Neuronal stem cell (in vitro differentiated cells): Measurements from ENCODE around the gene SPPL3.

Experiments
- DNase-seq: peaks from one replicate; pipeline ENCODE4 v3.0.0-alpha.2; 2013; ENCODE audit warnings: low spot score
- H2AFZ ChIP-seq: one replicate; pipeline ENCODE4 v1.6.1; 2013; ENCODE audit warnings: mild to moderate bottlenecking, low read length, inconsistent platforms
- H2AK5ac ChIP-seq: 2 replicates; pipeline ENCODE4 v1.6.1; 2013; ENCODE audit warnings: low read depth, mild to moderate bottlenecking, inconsistent platforms, low read length, moderate library complexity, mixed read lengths
- H2BK120ac ChIP-seq: 2 replicates; pipeline ENCODE4 v1.6.1; 2013; ENCODE audit warnings: low read depth, mild to moderate bottlenecking, inconsistent platforms, low read length, moderate library complexity, mixed read lengths
- H2BK12ac ChIP-seq: one replicate; pipeline ENCODE4 v1.6.1; 2013; ENCODE audit warnings: low read length, inconsistent platforms
- H2BK15ac ChIP-seq: 2 replicates; pipeline ENCODE4 v1.6.1; 2013; ENCODE audit warnings: mild to moderate bottlenecking, low read length, inconsistent platforms, mixed read lengths
- H2BK5ac ChIP-seq: one replicate; pipeline ENCODE4 v1.6.1; 2013; ENCODE audit warnings: inconsistent platforms, mild to moderate bottlenecking, low read length, moderate library complexity
- H3K14ac ChIP-seq: one replicate; pipeline ENCODE4 v1.6.1; 2013; ENCODE audit warnings: low read length, inconsistent platforms
- H3K18ac ChIP-seq: 2 replicates; pipeline ENCODE4 v1.6.1; 2013; ENCODE audit warnings: low read length, inconsistent platforms
- H3K23ac ChIP-seq: 2 replicates; pipeline ENCODE4 v1.6.1; 2013; ENCODE audit warnings: low read depth, mild to moderate bottlenecking, mixed read lengths, low read length, inconsistent platforms; ENCODE audit not compliant: poor library complexity
- H3K27ac ChIP-seq: replicated peaks from 3 replicates; pipeline ENCODE4 v1.5.1; 2013; ENCODE audit warnings: low read length, inconsistent platforms
- H3K27me3 ChIP-seq, 3 experiments: 2 replicates each; pipeline ENCODE4 v1.6.1; 2013; ENCODE audit warnings: low read length in 3 of 3, mild to moderate bottlenecking in 2 of 3, inconsistent platforms in 1 of 3, low read depth in 1 of 3, mixed read lengths in 1 of 3, moderate library complexity in 1 of 3; ENCODE audit not compliant: control insufficient read depth in 3 of 3, insufficient read depth in 3 of 3
- H3K36me3 ChIP-seq, 2 donors: replicated peaks in 1 of 2; 2 replicates each; pipeline ENCODE4 v1.6.1; 2013; ENCODE audit warnings: low read length in 2 of 2; ENCODE audit not compliant: control insufficient read depth in 2 of 2, insufficient read depth in 2 of 2
- H3K4ac ChIP-seq: 2 replicates; pipeline ENCODE4 v1.6.1; 2013; ENCODE audit warnings: inconsistent platforms, mild to moderate bottlenecking, low read length, moderate library complexity
- H3K4me1 ChIP-seq, 2 donors: 1 replicate in 1 of 2; 2 replicates in 1 of 2; pipeline ENCODE4 v1.6.1; 2013; ENCODE audit warnings: low read length in 2 of 2, low read depth in 1 of 2; ENCODE audit not compliant: control insufficient read depth in 2 of 2, insufficient read depth in 1 of 2
- H3K4me2 ChIP-seq: one replicate; pipeline ENCODE4 v1.6.1; 2013; ENCODE audit warnings: mild to moderate bottlenecking, low read length, inconsistent platforms; ENCODE audit not compliant: insufficient read depth, poor library complexity, severe bottlenecking
- H3K4me3 ChIP-seq, 2 donors: 2 replicates each; pipeline ENCODE4 v1.5.1; 2013; ENCODE audit warnings: low read length in 2 of 2, mild to moderate bottlenecking in 2 of 2, inconsistent platforms in 1 of 2, moderate library complexity in 1 of 2
- H3K79me1 ChIP-seq: one replicate; pipeline ENCODE4 v1.6.1; 2013; ENCODE audit warnings: low read depth, mild to moderate bottlenecking, inconsistent platforms, low read length, moderate library complexity
- H3K9ac ChIP-seq: one replicate; pipeline ENCODE4 v1.6.1; 2013; ENCODE audit warnings: mild to moderate bottlenecking, low read depth, low read length, inconsistent platforms; ENCODE audit not compliant: poor library complexity
- H3K9me3 ChIP-seq, 2 donors: replicated peaks in 1 of 2; 2 replicates each; pipeline versions ENCODE3 to v1.6.1; 2013; ENCODE audit warnings: low read length in 2 of 2, mild to moderate bottlenecking in 2 of 2, inconsistent platforms in 1 of 2, low read depth in 1 of 2, mixed read lengths in 1 of 2, moderate library complexity in 1 of 2; ENCODE audit not compliant: control insufficient read depth in 2 of 2, insufficient read depth in 1 of 2
- H4K8ac ChIP-seq: one replicate; pipeline ENCODE4 v1.6.1; 2013; ENCODE audit warnings: low read depth, mild to moderate bottlenecking, inconsistent platforms, low read length, moderate library complexity
- H4K91ac ChIP-seq: one replicate; pipeline ENCODE4 v1.6.1; 2013; ENCODE audit warnings: low read length, low read depth, mild to moderate bottlenecking, inconsistent platforms; ENCODE audit not compliant: poor library complexity
- WGBS, 2 donors: extraction: QIAGEN DNeasy Blood & Tissue Kit; methylation state at CpG; one replicate each; pipeline ENCODE4 v1.1.7; 2013; ENCODE audit warnings: missing lambda C conversion rate in 2 of 2, mixed read lengths in 1 of 2; ENCODE audit not compliant: insufficient read length in 2 of 2, insufficient replicate concordance in 1 of 2; ENCODE audit errors: extremely low coverage in 2 of 2; 5-methylcytosine and 5-hydroxymethylcytosine counted together

SPPL3 gene

GRCh38 chr12:120767071-120768024 lies 136.8 kb downstream of the SPPL3 start:
- no peak overlapping the region for H3K4ac ChIP-seq
- H3K79me1 ChIP-seq: no peaks in the 10 kb centered on the region
- H3K18ac ChIP-seq: no peak overlapping the region
- H2BK12ac ChIP-seq: no peak overlapping the region
- H3K23ac ChIP-seq: no peak overlapping the region
- no peak overlapping the region for H4K8ac ChIP-seq
- H3K4me2 ChIP-seq: no peak overlapping the region
- H4K91ac ChIP-seq: no peak overlapping the region
- H2AFZ ChIP-seq: no peak overlapping the region
- peaks cover 25 to 69% of the 10 kb centered on the region in 2 donors for H3K36me3 ChIP-seq
- H3K4me3 ChIP-seq: no peak overlapping the region
- H2AK5ac ChIP-seq: no peak overlapping the region
- no CpG with 5 or more reads among the region's 11 CpGs for WGBS, 2 donors
- H2BK120ac ChIP-seq: no peak overlapping the region
- peaks cover 4 to 12% of the 10 kb centered on the region in 2 donors for H3K9me3 ChIP-seq
- no peak overlapping the region for H3K14ac ChIP-seq
- H3K4me1 ChIP-seq: peaks cover 21 to 22% of the 10 kb centered on the region in 2 donors
- H3K27ac ChIP-seq: no peak overlapping the region
- H3K9ac ChIP-seq: no peak overlapping the region
- DNase-seq: no peak
- no peak overlapping the region for H2BK15ac ChIP-seq
- no peak overlapping the region for H2BK5ac ChIP-seq
- H3K27me3 ChIP-seq: no peaks in the 10 kb centered on the region

GRCh38 chr12:120766566-120766965 lies 137.6 kb downstream of the SPPL3 start:
- no peak overlapping the region for H2AK5ac ChIP-seq
- no peak for DNase-seq
- no peak overlapping the region for H3K9ac ChIP-seq
- no peak overlapping the region for H3K4me2 ChIP-seq
- no peak overlapping the region for H2BK120ac ChIP-seq
- no peaks in the 10 kb centered on the region for H3K27me3 ChIP-seq
- H3K18ac ChIP-seq: no peak overlapping the region
- H2AFZ ChIP-seq: no peak overlapping the region
- no peak overlapping the region for H2BK5ac ChIP-seq
- no peak overlapping the region for H4K8ac ChIP-seq
- peaks cover 4 to 12% of the 10 kb centered on the region in 2 donors for H3K9me3 ChIP-seq
- H3K23ac ChIP-seq: no peak overlapping the region
- peaks cover 25 to 76% of the 10 kb centered on the region in 2 donors for H3K36me3 ChIP-seq
- no peak overlapping the region for H3K4ac ChIP-seq
- no peak overlapping the region for H3K27ac ChIP-seq
- no peak overlapping the region for H3K4me3 ChIP-seq
- H2BK12ac ChIP-seq: no peak overlapping the region
- H2BK15ac ChIP-seq: no peak overlapping the region
- H4K91ac ChIP-seq: no peak overlapping the region
- WGBS, 2 donors: no CpG with 5 or more reads among the region's 5 CpGs
- H3K14ac ChIP-seq: no peak overlapping the region
- H3K79me1 ChIP-seq: no peaks in the 10 kb centered on the region
- H3K4me1 ChIP-seq: peaks cover 20 to 22% of the 10 kb centered on the region in 2 donors

- Histone ChIP-seq H2AFZ (no peak overlapping the region), H2BK15ac (no peak overlapping the region), H3K36me3 (peaks cover 31 to 94% of the 10 kb centered on the region in 2 donors), H3K27ac (no peak overlapping the region), H3K9ac (no peak overlapping the region), H4K91ac (no peak overlapping the region), H2BK5ac (no peak overlapping the region), H3K27me3 (no peaks in the 10 kb centered on the region), H2AK5ac (no peak overlapping the region), H3K23ac (no peak overlapping the region), H3K4me1 (peaks cover 6 to 10% of the 10 kb centered on the region in 2 donors), H4K8ac (no peak overlapping the region), H3K4me3 (no peak overlapping the region), H3K18ac (no peak overlapping the region), H2BK12ac (no peak overlapping the region), H3K4ac (no peak overlapping the region), H3K79me1 (no peaks in the 10 kb centered on the region), H3K4me2 (no peak overlapping the region), H3K9me3 (peaks cover 4 to 12% of the 10 kb centered on the region in 2 donors), H3K14ac (no peak overlapping the region), H2BK120ac (no peak overlapping the region)
- DNase-seq: no peak
- no CpG with 5 or more reads among the region's 9 CpGs for WGBS, 2 donors
These were observed 139.3 kb downstream of the SPPL3 start for GRCh38 chr12:120764816-120765215.

- Histone ChIP-seq H2BK5ac (peak overlapping the region; percentile 10), H3K23ac (no peak overlapping the region), H3K9ac (no peak overlapping the region), H3K79me1 (no peaks in the 10 kb centered on the region), H3K4me2 (no peak overlapping the region), H4K8ac (no peak overlapping the region), H3K4me3 (peak overlapping the region in 1 of 2 donors; percentile 26), H3K27ac (no peak overlapping the region), H2AK5ac (no peak overlapping the region), H2BK15ac (no peak overlapping the region), H3K4ac (no peak overlapping the region), H4K91ac (no peak overlapping the region), H3K18ac (no peak overlapping the region), H2AFZ (no peak overlapping the region), H2BK12ac (no peak overlapping the region), H3K14ac (no peak overlapping the region), H3K4me1 (peaks cover 5 to 9% of the 10 kb centered on the region in 2 donors), H3K9me3 (peaks cover 0 to 5% of the 10 kb centered on the region in 2 donors), H3K27me3 (no peaks in the 10 kb centered on the region), H3K36me3 (peaks cover 27 to 85% of the 10 kb centered on the region in 2 donors), H2BK120ac (no peak overlapping the region)
- DNase-seq: no peak
- WGBS, 2 donors: no CpG with 5 or more reads among the region's 3 CpGs
These were observed 140.9 kb downstream of the SPPL3 start for GRCh38 chr12:120763250-120763649.
